ENCODE measurements around the gene ITGA1. TPM values are rescaled to one million over a fixed set of nuclear protein-coding genes. Genes with fewer than 3 reads are reported as not detected.

Gene ITGA1
- total RNA-seq, 1 donor from 2014 or later = 10.0 TPM

GRCh38 chr5:52773342-52773741 lies 14.4 kb upstream of the ITGA1 start:
- no peak for DNase-seq (ENCODE audit: low read depth)
- Histone ChIP-seq H3K36me3 (ENCODE audit: control insufficient read depth, insufficient read depth, low read length) (no peaks in the 10 kb centered on the region), H3K27me3 (ENCODE audit: control insufficient read depth, insufficient read depth, low read length) (no peaks in the 10 kb centered on the region), H3K4me3 (ENCODE audit: low read depth, low read length) (no peak overlapping the region)
- no peak for TF ChIP-seq CTCF (IDR thresholded peaks at IDR 0.05; ENCODE audit: insufficient read depth, low read length, poor library complexity, severe bottlenecking)

- no peaks in the 10 kb centered on the region for H3K27me3 ChIP-seq (ENCODE audit: control insufficient read depth, insufficient read depth, low read length)
Measured at GRCh38 chr5:52774005-52774410, 13.7 kb upstream of the ITGA1 start.

GRCh38 chr5:52776116-52776515 lies 11.6 kb upstream of the ITGA1 start:
- no peak overlapping the region for H3K4me3 ChIP-seq (ENCODE audit: low read depth, low read length)
- no peak for DNase-seq (ENCODE audit: low read depth)
- H3K36me3 ChIP-seq (ENCODE audit: control insufficient read depth, insufficient read depth, low read length) = no peaks in the 10 kb centered on the region

More at GRCh38 chr5:52774005-52774410, 13.7 kb upstream of the ITGA1 start:
- Histone ChIP-seq H3K36me3 (ENCODE audit: control insufficient read depth, insufficient read depth, low read length) (no peaks in the 10 kb centered on the region), H3K4me3 (ENCODE audit: low read depth, low read length) (no peak overlapping the region)
- no peak for TF ChIP-seq CTCF (IDR thresholded peaks at IDR 0.05; ENCODE audit: insufficient read depth, low read length, poor library complexity, severe bottlenecking)
- no peak for DNase-seq (ENCODE audit: low read depth)

GRCh38 chr5:52777186-52777585 lies 10.5 kb upstream of the ITGA1 start:
- Histone ChIP-seq H3K27me3 (ENCODE audit: control insufficient read depth, insufficient read depth, low read length) (no peaks in the 10 kb centered on the region), H3K4me3 (ENCODE audit: low read depth, low read length) (no peak overlapping the region), H3K36me3 (ENCODE audit: control insufficient read depth, insufficient read depth, low read length) (no peaks in the 10 kb centered on the region)
- no peak for DNase-seq (ENCODE audit: low read depth)
- TF ChIP-seq CTCF (IDR thresholded peaks at IDR 0.05; ENCODE audit: insufficient read depth, low read length, poor library complexity, severe bottlenecking) = no peak

More at GRCh38 chr5:52776116-52776515, 11.6 kb upstream of the ITGA1 start:
- no peaks in the 10 kb centered on the region for H3K27me3 ChIP-seq (ENCODE audit: control insufficient read depth, insufficient read depth, low read length)
- TF ChIP-seq CTCF (IDR thresholded peaks at IDR 0.05; ENCODE audit: insufficient read depth, low read length, poor library complexity, severe bottlenecking) = no peak

- no peak for TF ChIP-seq CTCF (IDR thresholded peaks at IDR 0.05; ENCODE audit: insufficient read depth, low read length, poor library complexity, severe bottlenecking)
- H3K4me3 ChIP-seq (ENCODE audit: low read depth, low read length) = no peak overlapping the region
- DNase-seq (ENCODE audit: low read depth) = no peak
- no peaks in the 10 kb centered on the region for H3K36me3 ChIP-seq (ENCODE audit: control insufficient read depth, insufficient read depth, low read length)
- H3K27me3 ChIP-seq (ENCODE audit: control insufficient read depth, insufficient read depth, low read length) = no peaks in the 10 kb centered on the region
Measured at GRCh38 chr5:52778781-52779180, 8.9 kb upstream of the ITGA1 start.

- no peaks in the 10 kb centered on the region for H3K36me3 ChIP-seq (ENCODE audit: control insufficient read depth, insufficient read depth, low read length)
Measured at GRCh38 chr5:52779213-52779612, 8.5 kb upstream of the ITGA1 start.

More at GRCh38 chr5:52779213-52779612, 8.5 kb upstream of the ITGA1 start:
- H3K4me3 ChIP-seq (ENCODE audit: low read depth, low read length) = no peak overlapping the region
- no peak for TF ChIP-seq CTCF (IDR thresholded peaks at IDR 0.05; ENCODE audit: insufficient read depth, low read length, poor library complexity, severe bottlenecking)
- no peaks in the 10 kb centered on the region for H3K27me3 ChIP-seq (ENCODE audit: control insufficient read depth, insufficient read depth, low read length)
- DNase-seq (ENCODE audit: low read depth) = no peak
